BLaER1 (cell line): Measurements from ENCODE around the gene GLOD4.

Experiments
- H3K27ac ChIP-seq: shearing (Covaris generic); formaldehyde crosslinking; 2 replicates; pipeline ENCODE4 v1.8.1; 2022
- H3K27me3 ChIP-seq: shearing (Covaris generic); formaldehyde crosslinking; 2 replicates; pipeline ENCODE4 v1.8.1; 2022
- H3K36me3 ChIP-seq: shearing (Covaris generic); formaldehyde crosslinking; 2 replicates; pipeline ENCODE4 v1.8.1; 2022
- H3K4me1 ChIP-seq: shearing (Covaris generic); formaldehyde crosslinking; 2 replicates; pipeline ENCODE4 v1.8.1; 2022
- H3K4me2 ChIP-seq: shearing (Covaris generic); formaldehyde crosslinking; 2 replicates; pipeline ENCODE4 v1.8.1; 2022
- H3K4me3 ChIP-seq: shearing (Covaris generic); formaldehyde crosslinking; 2 replicates; pipeline ENCODE4 v1.8.1; 2022
- H3K9ac ChIP-seq: shearing (Covaris generic); formaldehyde crosslinking; 2 replicates; pipeline ENCODE4 v1.8.1; 2022
- H3K9me3 ChIP-seq: shearing (Covaris generic); formaldehyde crosslinking; 2 replicates; pipeline ENCODE4 v1.8.1; 2022
- H4K20me1 ChIP-seq: shearing (Covaris generic); formaldehyde crosslinking; 2 replicates; pipeline ENCODE4 v1.8.1; 2022
- Cebpa-rat ChIP-seq: shearing (Covaris generic); IDR thresholded peaks from 2 replicates; pipeline ENCODE4 v1.8.1; 2022

GLOD4 gene

GRCh38 chr17:745406-745805, 36.7 kb downstream of the GLOD4 start:
- H3K27ac ChIP-seq = 0 out of 2 replicates have a peak overlapping the region, but pooled peaks have one; percentile 42
- H4K20me1 ChIP-seq = peaks cover 98% of the 10 kb centered on the region
- no peak overlapping the region for H3K4me2 ChIP-seq
- no peaks in the 10 kb centered on the region for H3K9me3 ChIP-seq
- no peak for TF ChIP-seq Cebpa-rat
- H3K4me1 ChIP-seq = peaks cover 62% of the 10 kb centered on the region
- no peak overlapping the region for H3K9ac ChIP-seq
- no peak overlapping the region for H3K4me3 ChIP-seq
- no peaks in the 10 kb centered on the region for H3K27me3 ChIP-seq
- peaks cover 93% of the 10 kb centered on the region for H3K36me3 ChIP-seq

GRCh38 chr17:744937-745336, 37.1 kb downstream of the GLOD4 start:
- Histone ChIP-seq H3K9me3 (no peaks in the 10 kb centered on the region), H3K27ac (no peak overlapping the region), H3K9ac (no peak overlapping the region), H4K20me1 (peaks cover 98% of the 10 kb centered on the region), H3K4me2 (no peak overlapping the region), H3K4me1 (peaks cover 62% of the 10 kb centered on the region), H3K36me3 (peaks cover 91% of the 10 kb centered on the region), H3K4me3 (no peak overlapping the region), H3K27me3 (no peaks in the 10 kb centered on the region)
- no peak for TF ChIP-seq Cebpa-rat

- no peak for TF ChIP-seq Cebpa-rat
- H3K36me3 ChIP-seq = peaks cover 95% of the 10 kb centered on the region
- H3K4me2 ChIP-seq = no peak overlapping the region
These were observed 38.9 kb downstream of the GLOD4 start for GRCh38 chr17:743139-743538.

GRCh38 chr17:742147-742793, 39.8 kb downstream of the GLOD4 start:
- H3K36me3 ChIP-seq = peaks cover 95% of the 10 kb centered on the region
- H3K9ac ChIP-seq = no peak overlapping the region
- H3K4me3 ChIP-seq = no peak overlapping the region
- H4K20me1 ChIP-seq = peaks cover 91% of the 10 kb centered on the region
- peaks cover 50% of the 10 kb centered on the region for H3K4me1 ChIP-seq
- TF ChIP-seq Cebpa-rat = no peak
- no peak overlapping the region for H3K27ac ChIP-seq
- no peaks in the 10 kb centered on the region for H3K9me3 ChIP-seq
- H3K4me2 ChIP-seq = no peak overlapping the region
- H3K27me3 ChIP-seq = no peaks in the 10 kb centered on the region

More at GRCh38 chr17:743139-743538, 38.9 kb downstream of the GLOD4 start:
- Histone ChIP-seq H3K4me1 (peaks cover 59% of the 10 kb centered on the region), H3K4me3 (no peak overlapping the region), H3K27me3 (no peaks in the 10 kb centered on the region), H4K20me1 (peaks cover 100% of the 10 kb centered on the region), H3K9ac (no peak overlapping the region), H3K9me3 (no peaks in the 10 kb centered on the region), H3K27ac (no peak overlapping the region)

- no peaks in the 10 kb centered on the region for H3K27me3 ChIP-seq
- peak overlapping the region; percentile 78 for H3K4me2 ChIP-seq
- TF ChIP-seq Cebpa-rat = peak; percentile 77
- H3K4me3 ChIP-seq = 0 out of 2 replicates have a peak overlapping the region, but pooled peaks have one; percentile 12
- peaks cover 72% of the 10 kb centered on the region for H4K20me1 ChIP-seq
- peaks cover 92% of the 10 kb centered on the region for H3K36me3 ChIP-seq
- H3K4me1 ChIP-seq = peaks cover 32% of the 10 kb centered on the region
- H3K27ac ChIP-seq = peak overlapping the region; percentile 57
- no peaks in the 10 kb centered on the region for H3K9me3 ChIP-seq
- H3K9ac ChIP-seq = peak overlapping the region; percentile 26; the same call in 1 of the 2 replicates
These were observed 41.7 kb downstream of the GLOD4 start for GRCh38 chr17:740240-741017.

- Histone ChIP-seq H3K27me3 (no peaks in the 10 kb centered on the region), H3K9ac (no peak overlapping the region), H4K20me1 (peaks cover 64% of the 10 kb centered on the region), H3K27ac (no peak overlapping the region), H3K4me1 (peaks cover 48% of the 10 kb centered on the region), H3K4me2 (no peak overlapping the region), H3K4me3 (no peak overlapping the region), H3K36me3 (peaks cover 73% of the 10 kb centered on the region), H3K9me3 (no peaks in the 10 kb centered on the region)
- TF ChIP-seq Cebpa-rat = no peak
These were observed 44.4 kb downstream of the GLOD4 start for GRCh38 chr17:737561-738113.

GRCh38 chr17:733743-734142, 48.3 kb downstream of the GLOD4 start:
- TF ChIP-seq Cebpa-rat = no peak
- peak overlapping the region; percentile 94 for H3K9ac ChIP-seq
- H3K4me1 ChIP-seq = peaks cover 28% of the 10 kb centered on the region
- H3K36me3 ChIP-seq = peaks cover 40% of the 10 kb centered on the region
- H3K27me3 ChIP-seq = no peaks in the 10 kb centered on the region
- peak overlapping the region; percentile 93 for H3K4me2 ChIP-seq
- peak overlapping the region; percentile 95 for H3K4me3 ChIP-seq
- no peaks in the 10 kb centered on the region for H3K9me3 ChIP-seq
- H4K20me1 ChIP-seq = peaks cover 25% of the 10 kb centered on the region; the same call in 1 of the 2 replicates
- H3K27ac ChIP-seq = no peak overlapping the region

GRCh38 chr17:732902-733720, 49.0 kb downstream of the GLOD4 start:
- Histone ChIP-seq H3K4me2 (peak overlapping the region; percentile 93), H3K9me3 (no peaks in the 10 kb centered on the region), H3K9ac (peak overlapping the region; percentile 94), H3K4me1 (peaks cover 28% of the 10 kb centered on the region), H4K20me1 (peaks cover 19% of the 10 kb centered on the region; the same call in 1 of the 2 replicates), H3K27me3 (no peaks in the 10 kb centered on the region), H3K4me3 (peak overlapping the region; percentile 95), H3K36me3 (peaks cover 34% of the 10 kb centered on the region), H3K27ac (peak overlapping the region; percentile 91)
- TF ChIP-seq Cebpa-rat = no peak
